Left cardiac atrium (tissue), 4 donors: ENCODE data around the gene STIM1. TPM values are rescaled to one million over a fixed set of nuclear protein-coding genes. Genes with fewer than 3 reads are reported as not detected.
"Not testable (repeated sequence)": the region's sequence is repeated elsewhere in the genome, so short reads cannot be mapped to it uniquely, and the experiment has no call there.

Source experiments
- ATAC-seq, 2 donors: fragments of 200-7000 bp; cut with Tn5 transposase; one replicate each; pipeline ENCODE4 v1.9.1; 2020; ENCODE audit warnings: mild to moderate bottlenecking in 2 of 2, moderate library complexity in 2 of 2
- DNase-seq: peaks from one replicate; pipeline ENCODE4 v3.0.0-alpha.2; 2020
- intact Hi-C, 2 donors: fragments of 100-400 bp; cut with DNase I; formaldehyde crosslinking; loops; one replicate each; pipeline versions ENCODE4 v1.14.1 to v1.15.1; 2022 to 2023
- total RNA-seq, 2 donors: library from RNA; stranded (reverse); fragmentation: NEBNext Ultra II Directional; extraction: Animal tissue kit (Norgen Biotek cat#: 25700); gene quantifications; one replicate each; pipeline ENCODE4 v1.2.1, GENCODE V29; 2021
- donor health status: DM: no; HTN: yes; CAD: no.
- donor health status: DM: no; HTN: yes; CAD: no; lungs with severe emphysema.
- donor health status: DM: yes; HTN: yes; CAD: no.
- donor health status: Dilated cardiomyopathy.

The STIM1 gene
- total RNA-seq, 2 donors from 2014 or later: 21.4 to 25.8 TPM

DNA sequence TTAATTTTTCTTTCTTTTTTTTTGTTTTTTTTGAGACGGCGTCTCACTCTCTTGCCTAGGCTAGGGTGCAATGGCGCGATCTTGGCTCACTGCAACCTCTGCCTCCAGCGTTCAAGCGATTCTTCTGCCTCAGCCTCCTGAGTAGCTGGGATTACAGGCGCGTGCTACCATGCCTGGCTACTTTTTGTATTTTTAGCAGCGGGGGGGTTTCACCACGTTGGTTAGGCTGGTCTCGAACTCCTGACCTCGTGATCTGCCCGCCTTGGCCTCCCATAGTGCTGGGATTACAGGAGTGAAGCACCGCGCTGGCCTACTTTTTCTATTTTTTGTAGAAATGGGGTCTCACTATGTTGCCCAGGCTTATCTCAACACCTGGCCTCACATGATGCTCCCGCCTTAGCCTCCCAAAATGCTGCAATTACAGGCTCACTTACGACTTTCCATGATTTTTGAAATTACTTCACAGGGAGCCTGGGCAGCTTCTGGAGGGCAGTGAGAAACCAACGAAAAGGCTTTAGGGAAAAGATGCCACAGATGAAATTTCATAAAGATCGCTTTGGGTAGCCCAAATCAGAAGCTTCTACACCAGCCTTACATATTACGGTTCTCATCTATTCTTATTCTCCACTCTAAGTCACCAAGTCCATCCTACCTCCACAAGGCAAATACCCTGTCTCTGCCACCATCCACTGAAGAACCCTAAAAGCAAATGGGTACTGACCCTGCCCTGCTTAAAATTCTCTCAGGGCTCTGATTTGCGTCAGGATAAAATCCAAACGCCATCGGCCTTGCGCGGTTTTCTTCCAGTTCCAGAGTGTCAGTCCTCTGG is 238.3 kb downstream of the STIM1 start:
- DNase-seq: no peak
- intact Hi-C loops: no loop called here
- ATAC-seq: peak in 1 of 2 donors; percentile 1

DNA sequence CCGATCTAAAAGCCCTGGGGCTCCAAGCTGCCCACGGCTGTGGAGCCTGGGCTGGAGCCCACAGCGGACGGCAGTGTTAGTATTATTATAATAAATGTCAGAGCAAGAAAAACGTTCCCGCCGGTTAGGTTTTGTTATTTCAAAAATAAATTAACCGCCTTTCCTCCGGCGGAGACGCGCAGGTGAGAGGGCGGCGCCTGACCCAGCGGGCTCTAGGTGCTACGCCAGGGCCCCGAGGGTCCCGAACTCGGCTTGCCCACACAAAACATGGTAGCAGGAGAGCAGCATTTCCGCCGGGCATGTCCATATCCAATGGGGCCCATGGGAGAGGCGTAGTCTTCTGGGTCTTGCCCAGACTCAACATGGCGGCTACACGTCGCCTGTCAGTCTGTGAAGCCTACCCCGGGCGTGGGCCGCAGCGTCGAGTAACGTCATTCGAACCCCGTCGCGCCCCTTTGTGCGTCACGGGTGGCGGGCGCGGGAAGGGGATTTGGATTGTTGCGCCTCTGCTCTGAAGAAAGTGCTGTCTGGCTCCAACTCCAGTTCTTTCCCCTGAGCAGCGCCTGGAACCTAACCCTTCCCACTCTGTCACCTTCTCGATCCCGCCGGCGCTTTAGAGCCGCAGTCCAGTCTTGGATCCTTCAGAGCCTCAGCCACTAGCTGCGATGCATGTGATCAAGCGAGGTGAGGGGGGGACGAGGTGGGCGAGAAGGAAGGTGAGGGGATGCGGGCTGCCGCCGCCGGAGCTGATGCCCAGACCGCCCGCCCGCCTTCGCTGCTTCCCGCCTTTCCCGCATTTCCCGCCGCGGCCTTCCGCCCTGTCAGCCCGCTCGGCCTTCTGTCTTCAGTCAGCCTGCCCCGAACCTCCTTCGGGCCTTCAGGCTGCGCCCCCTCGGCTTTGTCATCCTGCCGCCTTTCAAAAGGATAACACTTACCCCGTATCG is 239.2 kb downstream of the STIM1 start, which contains the start of gene RRM1:
TSS of gene RRM1 (plus strand) at position 452 of the 944 bp plus-strand sequence. CDS start at position 666, 214 bp downstream.
- intact Hi-C loops: no loop called here
- DNase-seq (peak; percentile 97), ATAC-seq (peak; percentile 99)

DNA sequence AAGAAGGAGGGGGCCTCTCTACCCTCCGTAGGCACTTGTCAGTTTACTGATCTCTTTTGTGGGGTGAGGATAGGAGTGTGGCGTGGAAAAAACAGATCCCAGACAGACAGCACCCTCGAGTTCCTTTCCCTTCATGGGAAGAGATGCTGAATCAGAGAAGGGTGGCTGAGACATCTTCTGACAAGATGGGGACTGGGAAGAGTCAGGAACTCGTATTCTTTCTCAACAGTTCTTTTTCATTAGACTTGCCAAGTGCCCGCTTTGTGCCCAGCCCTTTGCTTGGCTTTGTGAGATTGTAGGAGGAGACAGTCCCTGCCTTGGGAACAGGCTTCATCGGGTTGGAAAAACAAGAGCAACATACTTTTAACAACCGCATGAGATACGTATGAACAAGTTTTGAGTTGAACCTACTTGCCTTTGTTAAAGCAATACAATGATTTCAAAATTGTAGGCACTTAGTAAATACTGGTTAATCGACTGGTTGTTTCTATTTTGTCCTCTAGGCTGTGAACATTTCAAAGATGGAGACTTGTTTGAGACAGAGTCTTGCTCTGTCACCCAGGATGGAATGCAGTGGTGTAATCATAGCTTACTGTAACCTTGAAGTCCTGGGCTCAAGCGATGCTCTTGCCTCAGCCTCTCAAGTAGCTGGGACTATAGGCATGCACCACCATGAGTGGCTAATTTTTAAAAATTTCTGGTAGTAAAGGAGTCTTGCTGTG is 240.2 kb downstream of the STIM1 start:
- ATAC-seq (peak in 1 of 2 donors; percentile 2), DNase-seq (no peak)
- intact Hi-C loops: no loop called here

DNA sequence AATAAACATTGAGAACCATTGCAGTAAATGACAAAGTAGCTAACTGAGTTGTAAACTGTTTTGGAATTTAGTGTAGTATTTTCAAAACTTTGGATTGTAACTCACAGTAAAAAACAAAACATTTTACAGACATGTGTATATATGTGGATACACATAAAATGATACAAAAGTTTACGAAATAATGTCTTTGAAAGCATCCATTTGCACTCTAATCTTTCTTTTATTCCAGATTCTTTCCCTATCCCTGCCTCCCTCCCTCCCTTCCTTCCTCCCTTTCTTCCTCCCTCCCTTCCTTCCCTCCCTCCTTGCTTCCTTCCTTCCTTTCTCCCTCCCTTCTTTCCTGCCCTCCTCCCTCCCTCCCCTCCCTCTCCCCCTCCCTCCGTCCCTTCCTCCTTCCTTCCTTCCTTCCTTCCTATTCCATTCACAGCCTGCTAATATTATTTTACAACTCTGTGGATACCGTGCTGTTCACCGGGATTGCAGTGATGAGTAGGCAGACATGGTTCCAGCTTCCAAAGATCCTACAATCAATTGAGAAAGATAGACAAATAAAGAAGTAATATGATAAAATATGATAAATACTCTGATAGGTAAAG is 242.7 kb downstream of the STIM1 start:
- ATAC-seq (no peak), DNase-seq (no peak)
- intact Hi-C loops: no loop called here

DNA sequence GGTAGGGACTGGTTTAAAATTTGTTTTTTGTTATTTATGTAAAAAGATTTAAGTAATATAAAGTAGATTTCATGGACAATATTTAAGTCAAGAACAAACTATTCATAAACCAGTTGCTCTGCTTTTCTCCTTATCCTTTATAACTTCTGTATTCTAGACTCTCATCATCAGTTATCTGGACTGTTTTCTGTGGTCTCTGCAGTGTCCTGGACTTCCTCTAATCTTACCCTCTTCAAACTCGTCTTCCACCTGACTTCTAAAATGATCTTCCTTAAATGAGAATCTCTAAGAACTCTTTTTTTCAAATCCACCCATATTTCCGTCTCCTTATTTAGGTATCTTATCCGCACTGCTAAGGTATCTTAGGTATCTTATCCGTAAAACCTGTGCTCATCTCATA is 247.2 kb downstream of the STIM1 start:
- no peak for DNase-seq
- no peak for ATAC-seq
- intact Hi-C loops: no loop called here

DNA sequence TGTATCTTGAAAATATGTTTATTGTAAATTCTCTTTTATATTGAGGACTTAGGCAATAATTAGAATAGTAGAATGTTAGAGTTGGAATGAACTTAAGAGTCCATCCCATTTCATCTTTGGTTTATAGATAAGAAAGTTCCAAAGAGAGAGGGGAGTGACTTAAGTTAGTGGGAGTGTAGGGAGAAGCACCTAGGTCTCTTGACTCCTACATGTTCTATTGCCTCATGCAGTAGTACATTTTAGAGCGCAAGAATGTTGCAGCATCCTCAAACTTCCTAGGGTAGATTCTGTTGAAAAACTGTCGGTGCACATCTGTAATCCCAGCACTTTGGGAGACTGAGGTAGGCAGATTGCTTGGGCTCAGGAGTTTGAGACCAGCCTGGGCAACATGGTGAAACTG is 247.8 kb downstream of the STIM1 start:
- intact Hi-C loops: no loop called here
- peak in 1 of 2 donors; percentile 69 for ATAC-seq

DNA sequence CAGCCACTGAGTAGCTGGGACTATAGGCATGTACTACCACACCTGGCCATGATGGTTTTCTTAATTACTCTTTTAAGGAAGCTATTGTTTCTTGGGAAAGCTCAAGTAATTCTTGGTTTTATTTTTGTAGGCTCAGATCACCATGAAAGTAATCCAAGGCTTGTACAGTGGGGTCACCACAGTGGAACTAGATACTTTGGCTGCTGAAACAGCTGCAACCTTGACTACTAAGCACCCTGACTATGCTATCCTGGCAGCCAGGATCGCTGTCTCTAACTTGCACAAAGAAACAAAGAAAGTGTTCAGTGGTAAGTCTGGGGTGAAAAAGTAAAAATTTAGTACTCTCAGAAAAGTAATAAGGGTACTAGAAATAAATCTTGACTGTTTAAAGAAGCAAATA is 250.5 kb downstream of the STIM1 start:
- ATAC-seq (no peak), DNase-seq (no peak)
- intact Hi-C loops: no loop called here

More for the DNA sequence above, 247.8 kb downstream of the STIM1 start:
- no peak for DNase-seq

DNA sequence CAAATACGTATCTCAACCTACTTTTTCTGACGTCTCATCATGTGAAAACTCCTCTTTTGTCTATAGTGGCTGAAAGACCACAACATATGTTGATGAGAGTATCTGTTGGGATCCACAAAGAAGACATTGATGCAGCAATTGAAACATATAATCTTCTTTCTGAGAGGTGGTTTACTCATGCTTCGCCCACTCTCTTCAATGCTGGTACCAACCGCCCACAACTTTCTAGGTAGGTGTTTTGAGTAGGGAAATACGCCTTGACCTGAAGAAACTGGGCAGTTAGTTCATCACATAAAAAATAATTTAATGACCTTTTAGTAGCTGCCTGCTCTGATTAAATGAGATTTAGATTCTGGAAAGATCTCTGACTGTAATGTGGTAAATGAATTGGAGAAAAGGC is 256.4 kb downstream of the STIM1 start:
- ATAC-seq (no peak), DNase-seq (no peak)
- intact Hi-C loops: no loop called here

DNA sequence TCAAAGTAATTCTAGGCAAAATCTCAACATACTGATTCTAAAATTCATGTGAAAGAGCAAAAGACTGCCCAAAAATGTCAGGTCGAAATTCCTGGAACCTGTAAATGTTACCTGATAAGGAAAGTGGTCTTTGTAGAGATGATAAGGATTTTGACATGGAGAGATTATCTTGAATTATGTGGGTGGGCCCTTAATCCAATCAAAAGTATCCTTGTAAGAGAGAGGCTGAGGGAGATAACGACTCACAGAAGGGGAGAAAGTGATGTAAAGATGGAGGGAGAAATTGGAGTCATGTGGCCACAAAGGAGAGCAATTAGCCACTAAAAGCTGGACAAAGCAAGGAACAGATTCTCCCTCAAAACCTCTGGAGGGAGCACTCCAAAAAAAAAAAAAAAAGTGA is 259.7 kb downstream of the STIM1 start:
- DNase-seq (no peak), ATAC-seq (no peak)
- intact Hi-C loops: no loop called here

DNA sequence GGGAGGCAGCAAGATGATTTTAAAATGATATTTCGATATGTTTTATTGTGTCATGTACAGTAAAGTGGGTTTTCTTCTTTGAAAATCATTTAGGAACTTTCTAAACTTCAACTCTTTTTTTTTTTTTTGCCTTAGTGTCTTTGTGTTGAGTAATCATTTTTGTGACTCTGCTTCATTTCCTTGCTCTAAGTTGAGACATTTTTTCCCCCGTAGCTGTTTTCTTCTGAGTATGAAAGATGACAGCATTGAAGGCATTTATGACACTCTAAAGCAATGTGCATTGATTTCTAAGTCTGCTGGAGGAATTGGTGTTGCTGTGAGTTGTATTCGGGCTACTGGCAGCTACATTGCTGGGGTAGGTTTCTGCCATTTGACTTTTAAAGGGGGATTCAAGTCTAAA is 262.6 kb downstream of the STIM1 start:
- DNase-seq (no peak), ATAC-seq (no peak)
- intact Hi-C loops: no loop called here

DNA sequence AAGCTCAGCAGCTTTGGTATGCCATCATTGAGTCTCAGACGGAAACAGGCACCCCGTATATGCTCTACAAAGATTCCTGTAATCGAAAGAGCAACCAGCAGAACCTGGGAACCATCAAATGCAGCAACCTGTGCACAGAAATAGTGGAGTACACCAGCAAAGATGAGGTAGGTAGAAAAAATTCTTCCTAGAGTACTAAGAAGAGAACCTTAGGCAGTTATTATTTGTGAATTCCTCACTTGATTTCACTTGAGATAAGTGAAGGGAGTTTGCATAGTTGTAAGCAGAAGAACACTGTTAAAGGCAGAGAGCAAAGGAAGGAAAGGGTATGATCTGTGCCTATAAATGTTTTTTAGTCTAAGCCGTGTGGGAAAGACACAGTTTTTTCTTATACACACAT is 267.8 kb downstream of the STIM1 start:
- intact Hi-C loops: no loop called here
- no peak for DNase-seq
- no peak for ATAC-seq

DNA sequence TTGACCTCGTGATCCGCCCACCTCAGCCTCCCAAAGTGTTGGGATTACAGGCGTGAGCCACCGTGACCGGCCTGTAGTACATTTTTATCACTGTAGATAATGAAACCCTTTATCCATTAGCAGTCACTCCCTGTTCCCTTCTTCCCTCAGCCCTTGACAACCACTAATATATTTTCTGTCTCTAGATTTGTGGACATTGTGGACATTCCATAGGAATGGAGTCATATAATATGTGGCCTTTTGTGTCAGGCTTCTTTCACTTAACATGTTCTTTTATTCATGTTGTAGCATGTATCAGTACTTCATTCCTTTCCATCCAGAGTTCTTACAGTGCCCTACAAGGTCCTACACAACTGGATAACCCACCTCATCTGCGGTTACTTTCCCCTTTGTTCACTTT is 269.7 kb downstream of the STIM1 start:
- DNase-seq (no peak), ATAC-seq (no peak)
- intact Hi-C loops: no loop called here

DNA sequence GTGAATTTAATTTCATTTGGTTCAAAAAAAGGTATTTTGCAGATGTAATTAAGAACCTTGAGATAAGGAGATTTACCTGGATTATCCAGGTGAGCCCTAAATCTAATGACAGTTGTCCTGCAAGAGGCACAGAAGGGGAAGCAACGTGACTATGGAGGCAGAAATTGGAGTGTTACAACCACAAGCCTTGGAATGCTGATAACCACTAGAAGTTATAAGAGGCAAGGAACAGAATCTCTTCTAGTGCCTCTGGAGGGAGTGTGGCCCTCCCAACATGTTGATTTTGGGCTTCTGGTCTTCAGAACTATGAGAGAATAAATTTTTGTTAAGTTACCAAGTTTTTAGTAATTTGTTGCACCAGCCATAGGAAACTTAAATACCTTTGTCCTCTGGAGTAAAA is 271.9 kb downstream of the STIM1 start:
- no peak for ATAC-seq
- intact Hi-C loops: no loop called here
- no peak for DNase-seq

DNA sequence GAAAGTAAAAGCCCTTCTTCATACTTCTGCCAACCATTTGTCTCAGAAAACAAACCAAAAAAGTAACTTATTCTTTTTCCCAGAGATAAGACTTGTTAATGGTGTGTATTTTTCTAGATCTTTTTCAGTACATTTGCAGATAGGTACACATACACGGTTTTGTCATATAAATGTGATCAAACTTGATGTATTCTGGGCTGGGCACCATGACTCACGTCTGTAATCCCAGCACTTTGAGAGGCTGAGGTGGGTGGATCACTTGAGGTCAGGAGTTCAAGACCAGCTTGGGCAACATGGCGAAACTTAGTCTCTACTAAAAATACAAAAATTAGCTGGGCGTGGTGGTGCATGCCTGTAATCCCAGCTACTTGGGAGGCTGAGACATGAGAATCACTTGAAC is 274.8 kb downstream of the STIM1 start:
- DNase-seq, ATAC-seq, intact Hi-C loops: not testable (repeated sequence)

DNA sequence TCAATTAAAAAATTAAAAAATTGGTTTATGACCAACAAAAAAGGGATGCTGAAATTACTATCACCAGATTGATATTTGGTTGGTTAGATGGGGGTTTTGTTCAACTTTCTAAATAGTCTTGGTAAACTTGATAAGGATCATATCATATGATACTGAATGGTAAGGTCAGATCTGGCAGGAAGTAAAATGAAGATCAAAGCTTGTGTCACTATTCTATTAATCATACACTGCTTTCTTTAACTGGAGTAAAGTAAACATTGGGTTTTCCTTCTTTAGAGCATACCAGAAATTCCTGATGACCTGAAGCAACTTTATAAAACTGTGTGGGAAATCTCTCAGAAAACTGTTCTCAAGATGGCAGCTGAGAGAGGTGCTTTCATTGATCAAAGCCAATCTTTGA is 279.3 kb downstream of the STIM1 start:
- no peak for ATAC-seq
- DNase-seq: no peak
- intact Hi-C loops: no loop called here

DNA sequence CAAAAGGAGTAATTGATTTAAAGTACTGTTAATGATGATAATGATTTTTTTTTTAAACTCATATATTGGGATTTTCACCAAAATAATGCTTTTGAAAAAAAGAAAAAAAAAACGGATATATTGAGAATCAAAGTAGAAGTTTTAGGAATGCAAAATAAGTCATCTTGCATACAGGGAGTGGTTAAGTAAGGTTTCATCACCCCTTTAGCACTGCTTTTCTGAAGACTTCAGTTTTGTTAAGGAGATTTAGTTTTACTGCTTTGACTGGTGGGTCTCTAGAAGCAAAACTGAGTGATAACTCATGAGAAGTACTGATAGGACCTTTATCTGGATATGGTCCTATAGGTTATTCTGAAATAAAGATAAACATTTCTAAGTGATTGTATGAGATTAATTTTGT is 283.0 kb downstream of the STIM1 start:
- ATAC-seq: no peak
- no peak for DNase-seq
- intact Hi-C loops: no loop called here

DNA sequence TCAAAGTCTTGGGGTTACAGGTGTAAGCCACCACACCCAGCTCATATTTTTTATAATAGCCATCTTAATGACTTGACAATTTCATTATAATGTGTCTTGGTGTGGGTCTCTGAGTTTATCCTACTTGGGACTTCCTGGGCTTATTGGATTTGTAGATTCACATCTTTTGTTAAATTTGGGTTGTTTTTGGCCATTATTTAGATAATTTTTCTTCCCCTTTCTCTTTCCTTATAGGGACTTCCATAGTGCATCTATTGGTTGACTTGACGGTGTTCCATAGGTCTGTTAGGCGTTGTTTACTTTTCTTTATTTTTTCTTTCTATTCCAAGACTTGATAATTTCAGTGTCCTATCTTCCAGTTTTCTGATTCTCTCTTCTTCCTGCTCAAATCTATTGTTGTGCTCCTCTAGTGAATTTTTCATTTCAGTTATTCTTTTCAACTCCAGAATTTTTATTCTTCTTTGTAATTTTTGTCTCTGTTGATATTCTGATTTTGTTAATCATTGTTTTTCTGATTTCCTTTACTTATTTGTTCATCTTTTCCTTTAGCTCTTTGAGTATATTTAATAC is 284.7 kb downstream of the STIM1 start:
- intact Hi-C loops: no loop called here
- ATAC-seq (no peak), DNase-seq (no peak)
